PFSK-1 (cell line): Measurements from ENCODE around the gene NMRAL1.

Experiments
- FOXP2 ChIP-seq: optimal IDR thresholded peaks from 2 replicates; pipeline ENCODE3; 2011; ENCODE audit warnings: borderline replicate concordance, control low read depth, inconsistent platforms; ENCODE audit not compliant: insufficient read depth; ENCODE audit errors: extremely low read length, extremely low read depth
- POLR2AphosphoS5 ChIP-seq: IDR thresholded peaks from 2 replicates; pipeline ENCODE4 v1.6.1; 2012; ENCODE audit warnings: low read depth, mild to moderate bottlenecking, control low read depth, low read length, moderate library complexity
- REST ChIP-seq, 2 experiments: IDR thresholded peaks; 2 replicates each; pipeline versions ENCODE4 v1.6.1 to v1.8.0; 2011 to 2012; ENCODE audit warnings: low read depth in 2 of 2, low read length in 2 of 2, control low read depth in 1 of 2, inconsistent platforms in 1 of 2, mild to moderate bottlenecking in 1 of 2, moderate library complexity in 1 of 2; ENCODE audit not compliant: insufficient read depth in 1 of 2
- SIN3A ChIP-seq: IDR thresholded peaks from 2 replicates; pipeline ENCODE4 v1.6.1; 2012; ENCODE audit warnings: mild to moderate bottlenecking, low read length, moderate library complexity, borderline replicate concordance; ENCODE audit not compliant: insufficient read depth
- TAF1 ChIP-seq: IDR thresholded peaks from 2 replicates; pipeline ENCODE4 v1.6.1; 2012; ENCODE audit warnings: low read length, control low read depth, borderline replicate concordance; ENCODE audit not compliant: insufficient read depth

The NMRAL1 gene

DNA sequence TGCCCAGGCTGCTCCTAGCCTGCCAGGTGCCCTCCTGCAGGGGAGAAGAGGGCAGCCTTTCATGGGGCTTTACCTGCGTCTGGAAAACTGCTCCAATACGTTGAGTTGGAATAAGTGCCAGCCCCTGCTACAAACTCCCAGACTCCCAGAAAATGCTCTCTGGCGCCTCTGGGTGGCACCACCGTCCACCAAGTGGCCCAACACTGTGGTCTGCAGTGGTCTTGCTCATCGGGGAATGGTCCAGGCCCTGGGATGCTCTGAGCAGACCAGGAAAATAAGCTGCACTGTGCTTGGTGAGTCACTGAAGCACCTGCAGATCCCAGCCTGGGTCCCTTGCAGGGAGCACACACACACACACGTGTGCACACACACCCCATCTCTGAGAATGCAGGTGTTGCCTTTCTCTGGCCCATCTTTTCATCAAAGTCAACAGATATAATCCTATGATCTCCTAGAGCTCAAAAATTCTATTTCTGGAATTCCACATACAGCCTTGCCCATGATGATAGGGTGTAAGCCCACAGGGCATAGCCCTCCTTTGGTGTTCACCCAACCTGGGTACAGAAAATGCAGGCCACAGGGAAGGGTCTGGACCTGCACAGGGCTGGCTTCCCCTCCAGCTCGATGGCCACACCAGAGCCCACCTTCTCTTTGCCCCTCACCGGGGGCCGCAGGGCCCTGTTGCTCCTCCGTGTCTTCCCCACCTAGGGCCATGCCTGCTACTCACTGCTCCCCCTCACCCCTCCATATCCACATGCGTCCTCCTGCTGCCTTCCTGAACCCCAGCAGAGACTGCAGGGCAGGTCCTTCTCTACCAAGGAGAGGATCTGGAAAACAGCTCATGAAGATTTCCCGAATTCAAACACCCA is 43.6 kb upstream of the NMRAL1 start:
- no peak for TF ChIP-seq POLR2AphosphoS5
- no peak for TF ChIP-seq FOXP2
- no peak for TF ChIP-seq REST (IDR thresholded peaks at IDR 0.05; ENCODE audit: insufficient read depth in 1 of 2, low read depth in 2 of 2, low read length in 2 of 2)

- no peak for TF ChIP-seq REST (IDR thresholded peaks at IDR 0.05; ENCODE audit: insufficient read depth in 1 of 2, low read depth in 2 of 2, low read length in 2 of 2)
- no peak for TF ChIP-seq SIN3A
- TF ChIP-seq TAF1 = no peak
- no peak for TF ChIP-seq FOXP2
- no peak for TF ChIP-seq POLR2AphosphoS5
These were observed 41.3 kb upstream of the NMRAL1 start for GRCh38 chr16:4515611-4516233.

DNA sequence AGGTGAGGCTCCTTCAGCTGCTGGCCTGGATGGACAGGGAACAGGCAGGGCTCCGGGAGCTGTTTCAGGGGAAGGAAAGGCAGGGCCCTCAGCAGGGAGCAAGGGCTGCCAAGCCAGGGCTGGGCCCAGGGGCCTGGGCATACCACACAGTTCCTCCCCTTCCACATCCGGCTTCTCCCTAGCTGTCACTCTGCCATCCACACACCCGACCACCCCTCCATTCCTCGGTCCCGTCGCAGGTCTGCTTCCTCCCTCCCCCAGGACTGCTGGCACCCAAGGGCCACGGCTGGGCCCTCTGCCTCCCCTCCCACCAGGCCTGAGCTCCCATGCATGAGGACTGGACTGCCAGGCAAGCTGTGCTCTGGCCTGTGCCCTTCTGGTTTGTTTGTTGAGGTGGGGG is 40.2 kb upstream of the NMRAL1 start:
- TF ChIP-seq SIN3A = no peak
- TF ChIP-seq FOXP2 = no peak
- TF ChIP-seq POLR2AphosphoS5 = no peak
- no peak for TF ChIP-seq REST (IDR thresholded peaks at IDR 0.05; ENCODE audit: insufficient read depth in 1 of 2, low read depth in 2 of 2, low read length in 2 of 2)
- no peak for TF ChIP-seq TAF1

- no peak for TF ChIP-seq SIN3A
- no peak for TF ChIP-seq REST (IDR thresholded peaks at IDR 0.05; ENCODE audit: insufficient read depth in 1 of 2, low read depth in 2 of 2, low read length in 2 of 2)
- TF ChIP-seq TAF1 = no peak
- TF ChIP-seq POLR2AphosphoS5 = no peak
- no peak for TF ChIP-seq FOXP2
These were observed 39.5 kb upstream of the NMRAL1 start for GRCh38 chr16:4513881-4514280.
